Mammary epithelial cell (primary cell): ENCODE data around the gene CEP20.

Source experiments
- CTCF ChIP-seq, 2 donors: IDR thresholded peaks in 1 of 2; conservative IDR thresholded peaks in 1 of 2; 2 replicates each; pipeline ENCODE4 v1.5.1; 2011 to 2012; ENCODE audit warnings: inconsistent platforms in 2 of 2, low read length in 2 of 2, mild to moderate bottlenecking in 2 of 2, control low read depth in 1 of 2, low read depth in 1 of 2; ENCODE audit not compliant: insufficient read depth in 1 of 2; ENCODE audit errors: extremely low read depth in 1 of 2
- EZH2 ChIP-seq: IDR thresholded peaks from 2 replicates; pipeline ENCODE4 v1.6.1; 2012; ENCODE audit warnings: low read length, inconsistent platforms, borderline replicate concordance

- no peak for TF ChIP-seq CTCF (conservative IDR thresholded peaks at IDR 0.05 in 1 of 2, IDR thresholded peaks at IDR 0.05 in 1 of 2; ENCODE audit: extremely low read depth in 1 of 2, insufficient read depth in 1 of 2, low read depth in 1 of 2, low read length in 2 of 2)
- TF ChIP-seq EZH2: no peak
These were observed 53.1 kb downstream of the CEP20 start for GRCh38 chr16:15835136-15835878.
